GM18517 (cell line): Measurements from ENCODE around the gene CDC42EP4.
A peak's percentile ranks its signal among the peaks of the same experiment; 100 is the strongest.

Experiments used
- ATAC-seq: cut with Tn5 transposase; IDR thresholded peaks from one replicate; pipeline ENCODE4 v1.9.1; 2021; ENCODE audit warnings: mild to moderate bottlenecking, moderate library complexity; ENCODE audit not compliant: unreplicated experiment

The CDC42EP4 gene

GRCh38 chr17:73304438-73304837 lies 7.4 kb downstream of the CDC42EP4 start:
- ATAC-seq = no peak

DNA sequence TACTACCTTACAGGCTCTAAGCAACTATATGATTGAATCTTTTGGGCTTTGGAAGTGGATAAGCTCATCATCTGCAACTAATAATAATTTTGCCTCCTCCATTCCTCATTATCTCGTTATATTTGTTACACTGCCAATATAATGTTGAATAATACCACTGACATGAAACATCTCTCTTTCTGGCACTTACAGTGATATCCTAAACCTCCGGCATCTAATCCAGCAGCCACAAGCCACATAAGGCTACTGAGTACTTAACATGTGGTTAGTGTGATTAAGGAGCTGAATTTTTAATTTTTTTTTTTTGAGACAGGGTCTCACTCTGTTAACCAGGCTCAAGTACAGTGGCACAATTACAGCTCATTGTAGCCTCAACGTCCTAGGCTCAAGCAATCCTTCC lies 9.6 kb downstream of the CDC42EP4 start:
- no peak for ATAC-seq

GRCh38 chr17:73301369-73301768 lies 10.4 kb downstream of the CDC42EP4 start:
- no peak for ATAC-seq

DNA sequence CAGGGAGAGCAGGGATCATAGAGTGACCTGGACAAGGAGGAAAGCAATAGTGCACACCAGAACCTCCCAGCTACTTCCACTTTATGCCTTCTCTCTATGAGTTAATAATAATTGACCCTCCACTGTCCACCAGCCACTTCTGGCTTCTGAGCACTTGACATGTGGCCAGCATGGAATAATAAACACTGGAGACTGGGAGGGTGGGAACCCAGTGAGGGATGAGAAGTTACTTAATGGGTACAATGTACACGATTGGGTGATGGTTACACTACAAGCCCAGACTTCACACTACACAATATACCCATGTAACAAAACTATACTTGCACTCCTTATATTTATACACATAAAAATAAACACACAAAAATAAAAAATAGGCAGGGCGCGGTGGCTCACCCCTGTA lies 11.4 kb downstream of the CDC42EP4 start:
- ATAC-seq = no peak

GRCh38 chr17:73297934-73298861 lies 13.6 kb downstream of the CDC42EP4 start:
- ATAC-seq = peak; percentile 85

DNA sequence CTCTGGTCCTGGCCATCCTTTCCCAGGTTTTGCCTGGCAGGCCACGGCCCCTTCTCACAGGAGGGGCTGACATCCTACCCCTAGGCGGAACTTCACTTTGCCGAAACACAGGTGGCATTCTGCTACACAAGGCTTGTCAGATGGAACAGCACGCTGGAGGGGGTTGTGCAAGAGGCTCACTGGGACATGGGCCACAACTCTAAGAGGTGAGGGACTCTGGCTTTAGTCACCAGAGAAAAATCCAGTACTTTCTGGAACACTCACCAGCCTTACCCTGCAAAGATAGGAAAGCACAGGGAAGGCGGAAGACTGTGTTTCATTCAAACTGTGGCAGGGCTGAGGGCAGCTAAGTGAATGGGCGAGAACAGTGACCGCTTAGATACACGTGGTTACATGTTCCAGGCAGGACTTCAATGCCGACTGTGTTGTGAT lies 18.3 kb downstream of the CDC42EP4 start:
- no peak for ATAC-seq

GRCh38 chr17:73293031-73293430 lies 18.8 kb downstream of the CDC42EP4 start:
- ATAC-seq = no peak

DNA sequence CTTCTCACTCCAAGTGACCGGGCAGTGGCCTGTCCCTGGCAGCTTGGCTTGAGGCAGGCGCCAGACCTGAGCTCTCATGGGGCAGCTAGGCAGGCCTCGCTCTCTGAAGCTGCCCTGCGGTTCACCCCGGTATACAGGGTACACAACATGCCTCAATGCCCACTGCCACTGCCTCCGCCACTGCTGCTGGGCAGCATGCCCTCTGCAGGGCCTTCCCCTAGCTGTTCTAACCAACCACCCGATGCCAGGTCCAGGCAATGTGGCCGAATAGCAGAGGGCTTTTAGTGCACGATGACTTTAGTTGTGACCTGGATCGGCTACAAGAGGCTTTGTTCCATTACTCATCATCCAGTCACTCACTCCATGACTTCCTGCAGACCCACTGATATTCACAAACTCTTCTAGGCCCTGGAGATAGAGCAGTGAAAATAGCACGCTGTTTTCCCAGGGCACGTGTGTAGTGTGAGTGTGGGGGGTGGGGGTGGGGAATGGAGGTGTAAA lies 19.7 kb downstream of the CDC42EP4 start:
- no peak for ATAC-seq

- ATAC-seq = peak; percentile 92
Measured at GRCh38 chr17:73291260-73291801, 20.5 kb downstream of the CDC42EP4 start.

DNA sequence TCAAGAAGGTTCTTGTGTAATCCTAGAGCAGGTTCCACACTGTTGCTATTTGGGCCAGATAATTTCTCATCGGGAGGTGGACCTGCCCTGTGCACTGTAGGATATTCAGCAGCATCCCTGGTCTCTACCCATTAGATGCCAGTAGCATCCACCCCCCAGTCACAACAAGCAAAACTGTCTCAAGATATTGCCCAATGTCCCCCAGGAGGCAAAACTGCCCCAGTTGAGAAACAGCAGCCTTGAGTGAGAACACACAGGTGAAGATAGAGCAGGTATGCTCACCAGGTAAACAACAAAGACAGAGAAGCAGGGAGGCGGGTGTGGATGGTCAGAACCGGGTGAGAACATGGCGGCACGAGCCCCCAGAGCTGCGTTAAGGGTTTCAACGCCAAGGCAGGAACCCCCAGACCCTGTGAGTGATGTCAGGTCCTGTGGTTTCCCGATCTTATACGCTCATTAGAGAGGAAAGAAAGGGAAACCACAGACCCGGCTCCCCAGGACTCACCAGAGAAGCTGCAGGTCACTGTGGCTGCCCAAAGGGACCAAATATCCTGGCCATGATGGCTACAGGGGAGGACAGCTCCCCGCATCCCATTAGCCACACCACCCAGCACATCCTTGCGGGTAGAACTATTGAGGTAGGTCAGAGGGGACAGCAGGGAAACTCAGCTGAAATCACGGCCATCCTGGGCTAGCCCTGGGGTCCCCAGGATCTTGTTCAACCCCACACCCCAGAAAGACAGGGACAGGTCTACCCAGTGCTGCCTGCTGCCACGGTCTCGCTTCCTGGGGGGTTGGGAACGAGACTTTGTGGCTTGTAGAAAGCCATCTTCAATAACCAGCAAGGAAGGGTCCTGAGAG lies 21.2 kb downstream of the CDC42EP4 start:
- no peak for ATAC-seq

DNA sequence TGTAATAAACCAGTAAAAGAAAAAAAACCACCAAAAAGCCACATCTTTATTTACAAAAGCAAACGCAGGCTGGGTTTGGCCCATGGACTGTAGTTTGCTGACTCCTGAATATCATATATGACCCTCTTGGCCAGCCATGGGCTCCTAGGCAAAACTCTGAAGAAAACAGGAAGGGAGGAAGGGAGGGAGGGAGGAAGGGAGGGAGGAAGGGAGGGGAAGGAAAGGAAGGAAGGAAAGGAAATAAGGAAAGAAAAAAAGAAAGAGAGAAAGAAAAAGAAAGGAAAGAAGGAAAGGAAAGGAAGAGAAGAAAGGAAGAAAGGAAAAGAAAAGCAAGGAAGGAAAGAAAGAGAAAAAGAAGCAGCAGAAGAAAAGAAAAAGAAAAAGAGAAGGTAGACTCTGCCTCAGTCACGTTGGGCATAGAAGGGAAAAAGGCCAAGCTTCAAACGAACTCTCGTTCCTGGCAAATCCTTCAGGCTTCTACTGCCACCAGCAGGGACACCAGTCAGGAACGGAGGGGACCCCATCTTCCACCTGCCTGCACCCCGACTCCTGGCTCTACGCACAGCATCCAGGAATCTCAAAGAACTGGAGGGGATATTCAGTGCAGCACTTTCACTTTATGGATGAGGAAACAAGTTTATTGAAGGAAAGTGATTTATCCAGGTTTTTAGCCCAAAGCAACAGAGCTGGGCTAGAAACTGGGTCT lies 22.1 kb downstream of the CDC42EP4 start:
- no peak for ATAC-seq

- no peak for ATAC-seq
Measured at GRCh38 chr17:73288534-73289302, 23.1 kb downstream of the CDC42EP4 start.

DNA sequence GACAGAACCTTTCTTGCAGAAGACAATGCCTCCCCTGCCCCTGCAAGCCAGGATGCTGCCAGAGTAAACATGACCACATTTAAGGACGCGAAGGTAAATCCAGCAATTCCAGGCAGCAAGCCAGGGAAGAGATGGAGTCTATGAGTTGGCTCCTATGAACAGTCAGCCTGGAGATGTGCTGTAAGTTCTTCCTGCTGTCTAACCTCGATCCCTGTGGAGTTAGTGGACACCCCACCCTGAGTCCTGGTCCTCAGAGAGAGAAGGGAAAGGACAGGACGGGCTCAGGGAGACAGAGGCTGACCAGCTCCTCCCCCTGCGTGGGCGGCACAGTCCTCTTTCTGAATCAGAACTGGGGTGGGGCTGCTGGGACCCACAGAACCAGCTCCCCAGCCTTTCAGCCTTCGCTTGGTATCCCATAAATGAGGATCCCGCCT lies 24.9 kb downstream of the CDC42EP4 start:
- no peak for ATAC-seq

GRCh38 chr17:73285916-73286862 lies 25.6 kb downstream of the CDC42EP4 start:
- no peak for ATAC-seq

GRCh38 chr17:73285603-73285908 lies 26.2 kb downstream of the CDC42EP4 start:
- ATAC-seq = no peak

DNA sequence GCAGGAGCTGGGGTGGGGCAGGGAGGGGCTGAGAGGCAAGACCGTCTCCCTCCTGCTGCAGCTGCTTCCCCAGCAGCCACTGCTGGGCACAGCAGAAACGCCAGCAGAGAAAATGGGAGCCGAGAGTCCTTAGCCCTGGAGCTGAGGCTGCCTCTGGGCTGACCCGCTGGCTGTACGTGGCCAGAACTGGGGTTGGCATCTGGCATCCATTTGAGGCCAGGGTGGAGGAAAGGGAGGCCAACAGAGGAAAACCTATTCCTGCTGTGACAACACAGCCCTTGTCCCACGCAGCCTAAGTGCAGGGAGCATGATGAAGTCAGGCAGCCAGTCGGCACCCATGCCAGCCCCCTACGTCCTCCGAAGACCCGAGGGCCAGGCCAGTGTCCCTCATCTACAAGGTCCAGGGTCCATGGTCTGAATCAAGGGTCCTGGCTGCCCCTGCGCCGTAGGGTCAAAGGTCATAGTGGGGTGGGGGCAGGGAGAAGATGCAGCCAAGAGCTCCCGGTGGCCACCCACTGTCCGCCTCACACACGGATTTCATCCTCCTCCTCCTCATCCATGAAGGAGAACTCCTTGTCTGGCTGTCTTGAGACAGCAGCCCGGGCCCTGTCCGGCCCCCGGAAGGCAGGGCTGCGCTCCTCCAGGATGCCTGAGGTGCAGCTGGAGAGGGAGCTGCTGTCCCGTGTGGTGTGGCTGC lies 26.7 kb downstream of the CDC42EP4 start:
- no peak for ATAC-seq

GRCh38 chr17:73284354-73284753 lies 27.4 kb downstream of the CDC42EP4 start:
- ATAC-seq = no peak

DNA sequence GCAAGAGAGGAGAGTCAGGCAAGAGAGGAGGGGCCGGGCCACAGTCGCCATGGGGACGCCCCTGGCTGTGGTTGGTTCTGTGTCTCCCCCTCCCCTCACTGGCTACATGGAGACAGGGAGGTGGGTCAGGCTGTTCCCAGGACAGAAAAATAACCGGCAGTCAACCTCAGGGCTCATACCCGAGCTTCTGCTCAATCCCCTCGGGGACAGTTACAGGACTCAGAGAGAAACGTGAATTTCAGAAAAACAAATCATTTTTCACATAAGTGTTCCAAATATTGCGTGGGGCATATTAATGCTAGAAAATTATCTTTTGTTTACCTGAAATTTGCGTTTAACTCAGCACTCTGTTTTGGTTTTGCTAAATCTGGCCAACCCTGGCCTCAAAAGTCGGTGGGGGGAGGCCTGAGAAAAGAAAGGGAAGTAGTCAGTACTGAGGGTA lies 27.9 kb downstream of the CDC42EP4 start:
- ATAC-seq = no peak
